HS-27A (cell line): ENCODE measurements around the gene TMEM108.

Source experiments
- DNase-seq: peaks from one replicate; pipeline ENCODE4 v3.0.0-alpha.2; 2012; ENCODE audit warnings: low read depth, missing footprints

TMEM108 gene

GRCh38 chr3:133236901-133237300 is 198.7 kb downstream of the TMEM108 start:
- DNase-seq: no peak

- no peak for DNase-seq
Measured at GRCh38 chr3:133237380-133237779, 199.2 kb downstream of the TMEM108 start.

- no peak for DNase-seq
Measured at GRCh38 chr3:133238015-133238414, 199.8 kb downstream of the TMEM108 start.

DNA sequence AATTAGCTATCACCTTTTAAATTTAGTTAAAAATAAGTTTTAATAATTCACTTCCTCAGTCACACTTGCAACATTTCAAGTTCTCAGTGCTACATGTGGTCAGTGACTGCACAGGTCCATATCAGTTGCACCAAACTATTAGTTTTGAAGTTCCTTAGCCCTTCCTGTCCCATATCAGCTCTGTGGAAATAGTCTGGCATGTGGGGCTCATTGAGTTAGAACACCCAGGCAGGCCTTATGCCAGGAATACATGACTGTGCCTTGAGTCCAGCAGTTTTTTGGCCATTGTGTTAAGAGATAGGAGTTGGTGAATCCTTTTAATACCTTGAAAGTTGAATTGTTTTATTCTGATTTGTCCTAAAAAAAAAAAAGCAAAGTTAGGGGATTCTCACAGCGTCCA is 207.9 kb downstream of the TMEM108 start:
- DNase-seq: no peak

GRCh38 chr3:133246773-133247172 is 208.6 kb downstream of the TMEM108 start:
- DNase-seq: no peak

DNA sequence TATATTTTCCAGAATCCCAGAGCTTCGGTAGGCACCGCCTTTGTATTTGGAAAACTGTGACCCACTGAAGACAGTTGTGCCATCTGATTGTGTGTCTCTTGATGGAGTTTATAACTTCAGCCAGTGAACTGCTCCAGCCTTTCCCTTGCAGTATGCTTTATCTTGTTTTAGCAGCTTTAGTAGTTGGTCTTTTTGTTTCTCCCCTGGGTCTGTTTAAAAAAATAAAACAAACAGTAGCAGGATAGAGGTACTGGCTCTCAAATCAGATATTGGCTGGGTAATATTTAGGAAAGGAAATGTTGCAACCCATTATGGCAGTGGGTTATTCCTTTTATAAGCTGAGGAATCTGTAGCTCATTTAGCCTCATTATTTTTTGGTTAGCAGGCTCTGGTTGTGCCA is 210.2 kb downstream of the TMEM108 start:
- DNase-seq: no peak

- no peak for DNase-seq
Measured at GRCh38 chr3:133249490-133249889, 211.3 kb downstream of the TMEM108 start.

GRCh38 chr3:133254151-133254550 is 216.0 kb downstream of the TMEM108 start:
- no peak for DNase-seq

DNA sequence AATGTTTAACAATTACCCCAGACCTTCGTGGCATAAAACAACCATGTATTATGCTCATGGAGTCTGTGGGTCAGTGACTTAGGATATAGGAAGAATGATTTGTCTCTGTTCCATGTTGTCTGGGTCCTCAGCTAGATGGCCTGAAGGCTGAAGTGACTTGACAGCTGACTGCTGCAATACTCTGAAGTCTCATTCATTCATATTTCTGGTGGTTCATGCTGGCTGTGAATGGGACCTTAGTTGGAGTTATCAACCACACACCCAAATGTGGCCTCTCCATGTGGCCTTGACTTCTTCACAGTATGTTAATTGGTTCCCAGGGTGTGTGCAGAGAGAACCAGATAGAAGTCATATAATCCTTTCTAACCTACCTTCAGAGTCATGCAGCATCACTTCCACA is 216.5 kb downstream of the TMEM108 start:
- DNase-seq: no peak

DNA sequence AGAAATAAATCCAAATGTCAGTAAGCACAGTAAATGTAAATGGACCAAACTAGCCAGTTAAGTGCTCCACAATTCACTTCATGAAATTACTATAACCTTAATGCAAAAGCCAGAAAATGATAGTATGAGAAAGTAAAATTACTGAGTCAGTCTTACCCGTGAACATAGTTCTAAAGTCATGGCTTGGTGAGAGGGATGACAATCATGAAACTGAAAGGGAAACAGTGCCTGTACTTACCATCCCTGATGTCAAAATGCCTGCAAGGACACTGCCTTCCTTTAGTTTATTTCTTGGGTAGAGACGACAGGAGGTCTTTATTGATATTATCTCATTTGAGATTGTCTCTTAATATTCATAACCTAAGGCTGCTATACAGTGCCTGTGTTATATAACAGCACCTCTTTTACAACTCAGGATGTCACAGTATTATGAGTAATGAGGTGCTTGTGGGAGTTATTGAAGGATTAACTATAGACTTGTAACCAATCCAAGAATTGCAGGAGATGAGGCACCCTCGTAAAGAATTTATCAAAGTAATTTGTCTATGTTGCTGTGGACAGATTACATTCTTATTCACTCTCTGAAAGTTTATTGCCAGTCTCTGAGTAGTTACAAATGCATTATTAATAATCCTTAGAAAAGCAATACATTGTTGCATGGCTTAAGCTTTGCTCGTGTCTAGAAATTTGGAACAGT is 218.7 kb downstream of the TMEM108 start:
- DNase-seq: no peak

- DNase-seq: no peak
Measured at GRCh38 chr3:133258358-133258757, 220.2 kb downstream of the TMEM108 start.

DNA sequence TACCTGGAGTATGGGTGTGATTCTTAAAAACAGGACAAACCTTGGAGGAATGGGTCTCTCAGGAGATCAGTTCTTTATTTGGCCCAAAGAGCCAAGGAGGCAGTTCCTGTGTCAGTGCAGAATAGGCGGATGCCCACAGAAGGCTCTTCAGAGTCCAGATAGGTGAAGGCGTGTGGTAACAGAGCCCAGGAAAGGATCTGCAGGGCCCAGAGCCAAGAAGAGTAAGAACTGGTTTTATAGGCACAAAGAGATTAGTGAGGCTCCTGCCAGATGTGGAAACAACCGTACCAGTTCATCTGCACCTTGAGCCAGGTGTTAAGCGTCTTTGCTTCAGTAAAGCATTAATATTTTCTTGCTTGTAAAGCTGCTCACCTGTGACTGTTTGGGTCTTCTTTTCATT is 221.6 kb downstream of the TMEM108 start:
- no peak for DNase-seq

DNA sequence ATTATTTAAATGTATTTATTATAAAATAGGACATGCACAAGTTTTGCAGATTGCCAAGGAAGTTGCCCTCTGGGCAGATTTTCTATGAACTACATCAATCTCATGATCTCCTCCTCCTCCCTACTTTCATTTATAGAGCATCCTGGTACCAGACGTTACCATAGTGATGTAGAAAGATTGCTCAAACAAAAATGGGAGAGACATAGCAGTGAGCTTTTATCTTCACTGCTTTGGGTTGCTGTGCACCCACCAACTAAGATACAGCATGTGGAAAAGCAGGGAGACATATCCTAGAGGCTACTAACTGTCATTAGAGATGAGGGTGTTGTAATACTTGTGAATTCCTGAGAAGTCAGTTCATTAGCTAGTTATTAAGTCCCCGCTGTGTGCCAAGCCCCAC is 224.1 kb downstream of the TMEM108 start:
- no peak for DNase-seq

DNA sequence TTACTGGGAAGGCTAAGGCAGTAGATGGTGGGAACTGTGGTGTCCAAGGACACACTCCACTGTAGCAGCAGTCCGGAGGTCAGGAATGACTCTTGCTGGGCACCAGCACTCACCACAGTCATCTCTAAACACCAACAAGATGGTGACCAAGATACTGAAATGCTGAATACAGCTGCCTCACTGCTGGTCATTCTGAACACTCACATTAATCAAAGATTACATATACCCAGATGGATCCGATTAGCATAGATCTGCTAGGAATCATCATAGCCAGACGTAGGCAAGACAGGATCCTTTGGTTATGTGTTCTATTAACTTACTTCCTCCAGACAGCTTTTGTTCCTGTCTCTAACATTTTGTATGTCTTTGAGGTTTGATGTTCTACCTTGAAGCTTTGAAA is 226.7 kb downstream of the TMEM108 start:
- no peak for DNase-seq

- no peak for DNase-seq
Measured at GRCh38 chr3:133268726-133269134, 230.5 kb downstream of the TMEM108 start.

GRCh38 chr3:133269393-133269792 is 231.2 kb downstream of the TMEM108 start:
- no peak for DNase-seq

- DNase-seq: no peak
Measured at GRCh38 chr3:133270631-133271030, 232.4 kb downstream of the TMEM108 start.

DNA sequence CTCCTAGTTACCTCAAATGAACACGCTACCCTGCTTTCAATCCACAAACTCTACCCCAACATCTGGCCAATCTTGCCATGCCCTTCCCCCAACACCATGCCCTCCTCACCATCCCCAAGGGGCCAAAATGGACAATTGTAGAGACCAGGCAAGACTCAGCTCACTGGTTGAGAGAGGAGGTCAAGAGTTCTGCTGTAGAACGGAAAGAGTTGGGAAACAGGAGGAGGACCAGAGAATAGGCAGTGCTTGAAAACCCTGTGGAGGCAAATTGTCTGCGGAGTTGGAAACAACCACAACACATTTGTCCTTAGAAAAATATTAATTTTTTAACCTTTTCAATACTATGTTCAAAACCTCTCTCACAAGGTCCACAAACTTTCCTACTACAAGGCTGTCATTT is 232.9 kb downstream of the TMEM108 start:
- DNase-seq: no peak

GRCh38 chr3:133271539-133271938 is 233.3 kb downstream of the TMEM108 start:
- no peak for DNase-seq

DNA sequence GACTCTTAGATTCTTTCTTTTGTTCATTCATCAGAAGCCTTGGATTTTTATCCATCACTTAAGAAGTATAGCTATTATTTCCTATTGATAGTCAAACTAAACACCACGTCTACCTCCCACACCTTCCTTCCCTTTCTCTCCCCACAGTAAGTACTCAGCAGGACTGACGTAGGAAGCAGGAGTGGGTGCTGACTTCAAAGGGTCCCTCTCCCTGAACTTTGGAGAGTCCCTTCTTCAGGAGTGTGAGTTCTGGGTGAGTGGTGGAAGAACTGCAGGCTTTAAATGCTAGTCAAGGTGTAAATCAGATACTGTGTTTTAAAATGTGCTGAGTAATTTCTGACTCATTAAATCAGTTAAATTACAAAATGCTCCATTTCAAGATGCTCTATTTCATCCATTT is 235.2 kb downstream of the TMEM108 start:
- DNase-seq: no peak

DNA sequence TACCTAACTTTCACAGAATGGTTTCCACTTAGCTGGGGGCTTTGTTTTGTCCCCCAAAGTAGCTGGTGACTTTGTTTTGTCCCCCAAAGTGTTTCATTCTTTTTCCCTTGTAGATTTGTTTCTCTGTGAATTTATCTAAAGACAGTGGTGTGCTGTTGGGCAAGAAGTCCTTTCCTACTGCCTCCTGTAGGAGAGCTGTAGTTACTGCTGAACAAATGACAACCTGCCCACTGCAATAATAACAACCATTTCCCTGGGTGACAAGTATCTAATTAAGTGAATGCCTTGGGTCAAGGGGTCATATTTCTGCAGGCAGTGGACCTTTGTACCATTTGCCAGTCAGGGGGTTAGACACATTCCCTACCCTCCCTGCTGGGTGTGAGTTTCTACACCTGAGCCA is 236.3 kb downstream of the TMEM108 start:
- no peak for DNase-seq

DNA sequence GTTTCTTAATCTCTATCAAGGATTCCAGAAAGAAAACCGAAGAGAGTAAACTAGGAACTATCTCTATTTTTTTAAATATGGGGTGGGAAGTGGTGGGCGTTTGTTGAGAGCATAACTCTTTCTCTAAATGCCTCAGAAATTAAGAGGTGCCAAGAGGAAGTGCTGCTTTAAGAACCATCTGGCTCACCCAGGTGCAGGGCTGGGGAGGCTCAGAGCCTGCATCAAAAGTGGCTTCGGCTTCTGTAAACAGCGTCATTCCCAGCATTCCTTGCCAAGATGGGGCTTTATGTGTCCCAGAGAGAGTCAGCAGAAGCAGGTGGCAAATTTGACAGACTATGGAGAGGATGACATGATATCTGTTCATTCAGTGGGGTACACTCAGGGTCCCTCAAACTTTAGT is 238.4 kb downstream of the TMEM108 start:
- no peak for DNase-seq

- DNase-seq: no peak
Measured at GRCh38 chr3:133277813-133278212, 239.6 kb downstream of the TMEM108 start.

- no peak for DNase-seq
Measured at GRCh38 chr3:133278260-133279043, 240.3 kb downstream of the TMEM108 start.
